Erythroblast (primary cell): ENCODE data around the gene ACSL6.

ENCODE experiments used
- GATA1 ChIP-seq: IDR thresholded peaks from 2 replicates; pipeline ENCODE4 v1.6.1; 2011; ENCODE audit warnings: low read depth, mild to moderate bottlenecking, control low read depth, low read length, moderate library complexity
- POLR2A ChIP-seq: IDR thresholded peaks from 2 replicates; pipeline ENCODE4 v1.6.1; 2011; ENCODE audit warnings: mild to moderate bottlenecking, low read length

GRCh38 chr5:131986161-131986912 lies 25.1 kb downstream of the ACSL6 start:
- TF ChIP-seq POLR2A: no peak
- TF ChIP-seq GATA1: no peak
